ENCODE measurements around the gene NEK4.

GRCh38 chr3:52809662-52810377 lies 39.1 kb upstream of the NEK4 start:
- no peak for TF ChIP-seq CTCF (conservative IDR thresholded peaks at IDR 0.05)
- TF ChIP-seq ZFX (IDR thresholded peaks at IDR 0.05): no peak
